Mesendoderm (in vitro differentiated cells): Measurements from ENCODE around the gene PLB1.
A peak's percentile ranks its signal among the peaks of the same experiment; 100 is the strongest.

Source experiments
- DNase-seq: peaks from one replicate; pipeline ENCODE4 v3.0.0; 2013
- H2AK5ac ChIP-seq: 2 replicates; pipeline ENCODE4 v1.6.1; 2013; ENCODE audit warnings: low read length, inconsistent platforms
- H2BK120ac ChIP-seq: 2 replicates; pipeline ENCODE4 v1.6.1; 2013; ENCODE audit warnings: low read depth, mild to moderate bottlenecking, low read length, moderate library complexity, mixed read lengths
- H2BK15ac ChIP-seq: replicated peaks from 2 replicates; pipeline ENCODE4 v1.6.1; 2013; ENCODE audit warnings: low read depth, mild to moderate bottlenecking, moderate library complexity
- H2BK5ac ChIP-seq: 2 replicates; pipeline ENCODE4 v1.6.1; 2013; ENCODE audit warnings: low read length, inconsistent platforms
- H3K18ac ChIP-seq: 2 replicates; pipeline ENCODE4 v1.6.1; 2013; ENCODE audit warnings: mild to moderate bottlenecking, low read length, mixed read lengths
- H3K23ac ChIP-seq: one replicate; pipeline ENCODE4 v1.6.1; 2013; ENCODE audit warnings: low read length
- H3K27ac ChIP-seq: 2 replicates; pipeline ENCODE4 v1.5.1; 2013; ENCODE audit warnings: low read depth, mild to moderate bottlenecking, inconsistent platforms, low read length, moderate library complexity
- H3K27me3 ChIP-seq: 2 replicates; pipeline ENCODE4 v1.6.1; 2013; ENCODE audit warnings: low read length, control low read depth, mild to moderate bottlenecking, inconsistent platforms; ENCODE audit not compliant: insufficient read depth, poor library complexity
- H3K36me3 ChIP-seq: 2 replicates; pipeline ENCODE4 v1.6.1; 2013; ENCODE audit warnings: low read length, inconsistent platforms; ENCODE audit not compliant: control insufficient read depth, insufficient read depth
- H3K4ac ChIP-seq: one replicate; pipeline ENCODE4 v1.6.1; 2013; ENCODE audit warnings: low read depth, mild to moderate bottlenecking, low read length, moderate library complexity
- H3K4me1 ChIP-seq: 2 replicates; pipeline ENCODE4 v1.6.1; 2013; ENCODE audit warnings: low read depth, low read length, inconsistent platforms; ENCODE audit not compliant: control insufficient read depth
- H3K4me2 ChIP-seq: 2 replicates; pipeline ENCODE4 v1.6.1; 2013; ENCODE audit warnings: low read length
- H3K4me3 ChIP-seq: 2 replicates; pipeline ENCODE4 v1.5.1; 2013; ENCODE audit warnings: mild to moderate bottlenecking, low read length
- H3K56ac ChIP-seq: one replicate; pipeline ENCODE4 v1.6.1; 2013; ENCODE audit warnings: low read length
- H3K79me1 ChIP-seq: 2 replicates; pipeline ENCODE4 v1.6.1; 2013; ENCODE audit warnings: low read length, inconsistent platforms
- H3K79me2 ChIP-seq: 2 replicates; pipeline ENCODE4 v1.6.1; 2013; ENCODE audit warnings: mild to moderate bottlenecking, low read length; ENCODE audit not compliant: control insufficient read depth, insufficient read depth
- H3K9ac ChIP-seq: 2 replicates; pipeline ENCODE4 v1.6.1; 2013; ENCODE audit warnings: low read length, inconsistent platforms
- H4K5ac ChIP-seq: one replicate; pipeline ENCODE4 v1.6.1; 2013; ENCODE audit warnings: low read length
- H4K8ac ChIP-seq: one replicate; pipeline ENCODE4 v1.6.1; 2013; ENCODE audit warnings: low read depth, mild to moderate bottlenecking, control low read depth, low read length, moderate library complexity
- WGBS: extraction: QIAGEN DNeasy Blood & Tissue Kit; methylation state at CpG from one replicate; pipeline ENCODE4 v1.1.7; 2013; ENCODE audit warnings: low lambda C conversion rate, missing lambda C conversion rate; ENCODE audit not compliant: insufficient coverage; ENCODE audit errors: extremely low coverage; 5-methylcytosine and 5-hydroxymethylcytosine counted together

The PLB1 gene

DNA sequence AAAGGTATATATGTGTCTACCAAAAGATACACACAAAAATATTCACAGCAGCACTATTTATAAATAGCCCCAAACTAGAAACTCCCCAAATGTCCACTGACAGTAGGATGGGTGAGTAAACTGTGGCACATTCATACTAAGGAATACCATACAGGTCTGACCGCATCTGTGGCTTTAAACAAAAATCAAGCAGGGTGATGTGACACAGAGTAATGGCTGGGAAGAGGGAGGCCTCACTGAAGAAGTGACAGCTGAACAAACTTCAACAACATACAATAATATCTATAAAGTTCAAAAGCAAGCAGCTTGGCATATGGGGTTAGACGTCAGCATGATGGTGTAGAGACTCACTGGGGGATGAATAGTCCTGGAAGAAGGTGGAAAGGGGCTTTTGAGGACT lies 140.6 kb downstream of the PLB1 start:
- H3K36me3 ChIP-seq: no peaks in the 10 kb centered on the region
- H4K8ac ChIP-seq: no peak overlapping the region
- H3K79me1 ChIP-seq: no peaks in the 10 kb centered on the region
- no peak overlapping the region for H2BK120ac ChIP-seq
- H3K4me3 ChIP-seq: no peak overlapping the region
- H4K5ac ChIP-seq: no peak overlapping the region
- H3K4ac ChIP-seq: no peak overlapping the region
- H3K27me3 ChIP-seq: no peaks in the 10 kb centered on the region
- H2AK5ac ChIP-seq: no peak overlapping the region
- no peak overlapping the region for H2BK15ac ChIP-seq
- no peak for DNase-seq
- H2BK5ac ChIP-seq: no peak overlapping the region
- H3K79me2 ChIP-seq: no peaks in the 10 kb centered on the region
- H3K9ac ChIP-seq: no peak overlapping the region
- no peaks in the 10 kb centered on the region for H3K4me1 ChIP-seq
- H3K56ac ChIP-seq: no peak overlapping the region
- H3K23ac ChIP-seq: no peak overlapping the region
- H3K4me2 ChIP-seq: no peak overlapping the region
- no CpG with 5 or more reads among the region's 2 CpGs for WGBS
- no peak overlapping the region for H3K27ac ChIP-seq
- H3K18ac ChIP-seq: no peak overlapping the region

DNA sequence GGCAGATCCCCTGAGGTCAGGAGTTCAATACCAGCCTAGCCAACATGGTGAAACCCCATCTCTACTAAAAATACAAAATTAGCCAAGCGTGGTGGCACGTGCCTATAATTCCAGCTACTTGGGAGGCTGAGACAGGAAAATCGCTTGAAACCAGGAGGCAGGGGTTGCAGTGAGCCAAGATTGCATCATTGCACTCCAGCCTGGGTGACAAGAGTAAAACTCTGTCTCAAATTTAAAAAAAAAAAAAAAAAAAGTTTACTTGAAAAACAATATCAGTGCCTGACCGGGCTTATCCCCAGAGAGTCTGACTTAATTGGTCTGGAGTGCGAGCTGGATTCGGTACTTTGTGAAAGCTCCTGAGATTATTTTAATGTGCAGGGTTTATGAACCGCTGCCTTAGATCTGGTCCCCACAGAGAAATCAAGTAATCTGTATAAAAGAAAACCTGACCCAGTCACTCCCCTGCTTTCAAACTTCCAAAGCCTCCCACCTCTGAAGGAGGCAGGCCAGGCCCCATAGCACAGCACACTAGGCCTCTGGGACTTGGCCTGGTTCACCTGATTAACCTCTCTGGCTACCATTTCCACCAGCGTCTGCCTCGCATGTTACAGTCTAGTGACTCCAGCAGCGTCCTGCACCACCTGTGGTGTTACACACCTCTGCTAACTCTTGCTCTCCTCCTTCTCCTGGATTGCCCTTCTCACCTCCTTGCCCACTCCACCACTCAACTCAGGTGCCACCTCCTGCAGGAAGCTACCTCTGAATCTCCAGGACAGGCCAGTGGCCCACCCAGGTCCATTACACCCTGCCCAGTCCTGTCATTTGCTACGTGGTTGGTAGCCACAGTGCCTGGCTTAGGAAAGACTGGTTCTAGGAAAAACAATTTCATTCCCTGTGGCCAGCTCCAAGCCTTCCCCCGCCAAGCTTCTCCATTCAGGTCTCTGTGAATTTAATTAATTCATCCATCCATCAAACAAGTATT lies 141.5 kb downstream of the PLB1 start:
- WGBS: no CpG with 5 or more reads among the region's 12 CpGs
- Histone ChIP-seq H3K4me3 (no peak overlapping the region), H3K4me1 (no peaks in the 10 kb centered on the region), H3K23ac (no peak overlapping the region), H3K9ac (no peak overlapping the region), H3K79me2 (no peaks in the 10 kb centered on the region), H2BK15ac (no peak overlapping the region), H3K36me3 (no peaks in the 10 kb centered on the region), H4K5ac (no peak overlapping the region), H3K56ac (no peak overlapping the region), H2AK5ac (no peak overlapping the region), H2BK120ac (no peak overlapping the region), H3K4me2 (no peak overlapping the region), H3K79me1 (no peaks in the 10 kb centered on the region), H3K18ac (no peak overlapping the region), H3K27me3 (no peaks in the 10 kb centered on the region), H3K27ac (no peak overlapping the region), H3K4ac (no peak overlapping the region), H2BK5ac (no peak overlapping the region), H4K8ac (no peak overlapping the region)
- DNase-seq: no peak

DNA sequence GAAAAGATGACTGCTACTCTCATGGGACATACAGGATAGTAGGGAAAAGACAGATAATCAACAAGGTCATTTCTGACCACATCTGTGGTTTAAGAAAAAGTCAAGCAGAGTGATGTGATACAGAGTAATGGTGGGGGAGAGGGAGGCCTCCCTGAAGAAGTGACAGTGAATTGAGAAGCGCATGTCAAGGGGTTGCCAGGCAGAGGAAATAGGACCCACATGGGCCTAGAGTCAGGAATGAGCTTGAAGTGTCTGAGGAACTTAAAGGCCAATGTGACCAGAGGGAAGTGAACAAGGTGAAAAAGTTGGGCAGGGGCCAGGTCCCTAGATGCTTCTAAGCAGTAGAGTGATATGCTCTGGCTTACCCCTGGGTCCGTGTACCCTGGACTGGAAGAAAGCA lies 142.2 kb downstream of the PLB1 start:
- H3K4me2 ChIP-seq: no peak overlapping the region

DNA sequence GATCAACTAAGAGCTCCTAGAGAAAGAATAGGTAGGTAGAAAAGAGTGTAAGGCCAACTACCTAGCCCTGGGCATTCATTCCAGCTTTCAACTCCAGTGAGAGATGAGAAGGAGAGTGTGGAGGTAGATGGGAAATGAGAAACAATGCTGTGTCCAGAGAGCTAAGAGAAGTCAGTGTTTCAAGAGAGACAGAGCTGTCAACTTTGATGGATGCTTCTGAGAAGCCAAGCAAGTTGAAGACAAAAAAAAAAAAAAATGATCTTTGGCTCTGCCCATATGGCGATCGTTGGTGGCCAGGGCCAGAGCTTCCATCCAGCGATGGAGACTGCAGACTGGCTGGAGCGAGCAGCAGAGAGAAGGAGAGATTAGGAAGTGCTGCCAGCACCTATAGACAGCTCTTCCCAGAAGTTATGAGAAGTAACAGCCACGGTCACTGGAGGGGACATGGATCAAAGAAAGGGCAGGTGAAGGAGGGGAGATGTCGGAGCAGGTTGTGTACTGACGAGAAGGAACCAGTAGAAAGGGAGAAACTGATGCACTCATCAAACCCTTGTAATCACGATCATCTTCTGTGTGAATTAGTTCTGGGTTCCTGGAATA lies 143.3 kb downstream of the PLB1 start:
- Histone ChIP-seq H2BK15ac (no peak overlapping the region), H3K18ac (no peak overlapping the region), H3K4me2 (no peak overlapping the region), H4K5ac (no peak overlapping the region), H4K8ac (no peak overlapping the region), H3K4ac (no peak overlapping the region), H3K79me1 (no peaks in the 10 kb centered on the region), H3K4me1 (no peaks in the 10 kb centered on the region), H3K9ac (no peak overlapping the region), H2BK5ac (no peak overlapping the region), H2BK120ac (no peak overlapping the region), H3K36me3 (no peaks in the 10 kb centered on the region), H3K56ac (no peak overlapping the region), H2AK5ac (no peak overlapping the region), H3K79me2 (no peaks in the 10 kb centered on the region), H3K23ac (no peak overlapping the region), H3K27me3 (no peaks in the 10 kb centered on the region), H3K27ac (no peak overlapping the region), H3K4me3 (no peak overlapping the region)
- no CpG with 5 or more reads among the region's 8 CpGs for WGBS
- no peak for DNase-seq

More for the DNA sequence above, 142.2 kb downstream of the PLB1 start:
- no peaks in the 10 kb centered on the region for H3K79me1 ChIP-seq
- WGBS: no CpG with 5 or more reads among the region's 2 CpGs
- no peak overlapping the region for H3K9ac ChIP-seq
- H3K27ac ChIP-seq: no peak overlapping the region
- no peak overlapping the region for H4K8ac ChIP-seq
- no peak overlapping the region for H2AK5ac ChIP-seq
- no peaks in the 10 kb centered on the region for H3K79me2 ChIP-seq
- no peak overlapping the region for H4K5ac ChIP-seq
- no peak overlapping the region for H3K18ac ChIP-seq
- H3K56ac ChIP-seq: no peak overlapping the region
- no peak overlapping the region for H2BK120ac ChIP-seq
- no peak for DNase-seq
- H3K4me3 ChIP-seq: no peak overlapping the region
- H3K23ac ChIP-seq: no peak overlapping the region
- H3K36me3 ChIP-seq: no peaks in the 10 kb centered on the region
- no peaks in the 10 kb centered on the region for H3K4me1 ChIP-seq
- H2BK15ac ChIP-seq: no peak overlapping the region
- no peak overlapping the region for H3K4ac ChIP-seq
- H2BK5ac ChIP-seq: no peak overlapping the region
- H3K27me3 ChIP-seq: no peaks in the 10 kb centered on the region

DNA sequence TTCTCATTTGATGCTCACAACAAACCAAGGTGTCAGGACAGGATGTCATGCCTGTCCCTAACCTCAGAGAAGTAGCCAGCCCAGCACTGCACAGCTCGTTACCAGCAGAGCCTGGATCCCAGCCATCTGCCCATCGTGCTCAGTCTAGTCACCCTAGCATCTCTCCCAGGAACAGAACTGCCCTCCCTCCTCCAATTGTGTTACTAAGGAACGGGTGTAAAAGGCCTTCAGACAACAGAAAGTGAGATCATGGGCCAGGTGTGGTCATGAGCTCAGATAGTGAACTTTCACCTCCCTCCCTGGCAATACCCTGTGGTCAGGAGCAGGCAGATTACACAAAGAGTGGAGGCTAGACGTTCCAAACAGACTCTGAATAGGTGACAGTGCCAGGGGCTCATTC lies 144.0 kb downstream of the PLB1 start:
- Histone ChIP-seq H3K23ac (no peak overlapping the region), H3K18ac (no peak overlapping the region), H4K8ac (no peak overlapping the region), H3K4me2 (no peak overlapping the region), H2BK120ac (no peak overlapping the region), H3K9ac (no peak overlapping the region), H2AK5ac (no peak overlapping the region), H3K79me1 (no peaks in the 10 kb centered on the region), H3K4me1 (no peaks in the 10 kb centered on the region), H3K36me3 (no peaks in the 10 kb centered on the region), H4K5ac (no peak overlapping the region), H3K27ac (no peak overlapping the region), H3K56ac (no peak overlapping the region), H3K4ac (no peak overlapping the region), H2BK15ac (no peak overlapping the region), H2BK5ac (no peak overlapping the region), H3K79me2 (no peaks in the 10 kb centered on the region), H3K27me3 (no peaks in the 10 kb centered on the region), H3K4me3 (no peak overlapping the region)
- no CpG with 5 or more reads among the region's 4 CpGs for WGBS
- peak; percentile 38 for DNase-seq
